Measurements from ENCODE around the gene CCM2L.

The CCM2L gene

DNA sequence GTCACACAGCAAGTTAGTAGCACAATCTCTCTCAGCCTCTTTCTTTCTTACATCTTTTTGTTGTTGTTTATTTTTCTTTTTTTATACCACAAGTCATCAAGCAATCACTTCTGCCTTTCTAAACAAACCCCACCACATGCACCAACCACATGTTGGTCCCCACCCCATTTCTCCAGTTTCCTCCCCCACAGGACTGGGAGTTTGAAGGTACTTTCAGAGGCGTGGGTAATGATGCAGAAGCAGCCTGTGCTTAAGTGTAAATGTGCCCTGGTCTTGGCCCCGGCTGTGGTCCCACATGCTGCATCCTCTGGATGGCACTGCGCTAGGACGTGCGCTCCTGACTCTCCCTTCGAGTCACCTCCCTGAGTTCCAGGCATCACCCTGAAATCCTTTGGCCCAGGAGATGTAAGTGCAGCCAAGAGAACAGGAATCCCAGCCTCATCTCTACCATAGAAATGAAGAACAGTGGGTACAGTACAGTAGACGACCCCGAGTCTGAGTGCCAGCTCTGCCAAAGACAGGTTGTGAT lies 47.5 kb downstream of the CCM2L start:
- no peak for DNase-seq (ENCODE audit: low read depth)

DNA sequence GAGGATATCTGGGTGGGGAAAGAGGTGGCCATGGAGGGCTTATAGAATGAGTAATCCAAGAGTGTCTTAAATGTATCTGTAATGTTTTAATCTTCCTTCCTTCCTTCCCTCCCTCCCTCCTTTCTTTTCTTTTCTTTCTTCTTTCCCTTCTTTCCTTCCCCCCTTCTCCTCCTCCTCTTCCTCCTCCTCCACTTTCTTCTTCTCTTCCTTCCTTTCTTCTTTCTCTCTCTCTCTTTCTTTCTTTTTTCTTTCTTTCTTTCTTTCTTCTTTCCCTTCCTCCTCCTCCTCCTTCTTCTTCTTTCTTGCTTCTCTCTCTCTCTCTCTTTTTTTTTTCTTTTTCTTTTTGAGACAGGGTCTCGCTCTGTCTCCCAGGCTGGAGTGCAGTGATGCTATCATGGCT lies 49.0 kb downstream of the CCM2L start:
- no peak for DNase-seq (ENCODE audit: low read depth)

DNA sequence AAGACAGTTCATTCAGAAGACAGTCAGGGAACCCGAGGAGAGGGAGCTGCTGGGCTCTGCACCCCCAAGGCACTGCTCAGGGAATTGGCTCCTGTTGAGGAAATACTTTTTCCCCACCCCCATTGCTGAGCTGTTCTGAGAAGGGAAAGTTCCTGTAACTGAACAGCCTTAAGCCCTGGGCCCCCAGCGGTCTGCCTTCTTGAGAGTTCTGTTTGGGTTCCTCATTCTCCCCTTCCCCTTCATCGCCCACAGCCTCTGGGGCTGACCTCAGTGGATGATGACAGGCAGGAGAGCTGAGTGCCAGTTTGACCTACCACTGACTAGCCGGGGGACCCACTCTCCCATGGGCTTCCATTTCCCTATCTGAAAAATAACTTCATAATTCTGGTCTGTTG lies 52.5 kb downstream of the CCM2L start:
- no peak for DNase-seq (ENCODE audit: low read depth)

DNA sequence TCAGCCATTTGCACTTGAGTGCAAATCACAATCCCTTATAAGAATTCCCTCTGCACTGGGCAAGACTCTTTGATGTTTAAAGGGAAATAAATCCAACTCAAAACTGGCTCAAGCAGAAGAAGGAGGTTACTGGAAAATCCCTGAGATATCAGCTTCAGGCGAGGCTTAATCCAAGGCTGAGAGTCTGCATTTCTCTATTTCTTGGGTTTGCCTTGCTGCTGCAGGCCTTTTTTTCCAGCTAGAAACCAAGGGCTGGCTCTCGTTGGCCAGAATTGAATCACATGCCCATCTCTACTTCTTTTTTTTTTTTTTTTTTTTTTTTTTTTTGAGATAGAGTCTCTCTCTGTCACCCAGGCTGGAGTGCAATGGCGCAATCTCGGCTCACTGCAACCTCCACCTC lies 53.5 kb downstream of the CCM2L start:
- DNase-seq (ENCODE audit: low read depth): peak; percentile 7

DNA sequence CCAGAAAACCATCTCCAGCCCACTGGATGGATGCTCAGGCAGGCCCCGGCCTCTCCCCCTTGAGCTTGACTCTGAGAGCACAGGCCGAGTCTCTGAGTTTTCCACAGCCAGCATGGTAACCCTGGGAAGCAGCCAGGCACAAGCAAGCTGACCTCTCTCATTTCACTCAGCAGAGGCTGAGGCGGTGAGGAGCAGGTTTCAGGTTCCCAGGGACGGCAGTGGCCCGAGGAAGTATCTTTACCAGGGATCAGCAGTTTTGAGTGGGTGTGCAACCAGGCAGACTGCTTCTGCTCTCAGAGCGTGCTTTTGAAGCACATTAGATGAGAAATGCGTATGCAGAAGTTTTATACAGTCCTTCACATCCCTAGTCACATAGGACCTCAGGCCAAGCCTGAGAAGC lies 54.4 kb downstream of the CCM2L start:
- DNase-seq (ENCODE audit: low read depth): no peak

DNA sequence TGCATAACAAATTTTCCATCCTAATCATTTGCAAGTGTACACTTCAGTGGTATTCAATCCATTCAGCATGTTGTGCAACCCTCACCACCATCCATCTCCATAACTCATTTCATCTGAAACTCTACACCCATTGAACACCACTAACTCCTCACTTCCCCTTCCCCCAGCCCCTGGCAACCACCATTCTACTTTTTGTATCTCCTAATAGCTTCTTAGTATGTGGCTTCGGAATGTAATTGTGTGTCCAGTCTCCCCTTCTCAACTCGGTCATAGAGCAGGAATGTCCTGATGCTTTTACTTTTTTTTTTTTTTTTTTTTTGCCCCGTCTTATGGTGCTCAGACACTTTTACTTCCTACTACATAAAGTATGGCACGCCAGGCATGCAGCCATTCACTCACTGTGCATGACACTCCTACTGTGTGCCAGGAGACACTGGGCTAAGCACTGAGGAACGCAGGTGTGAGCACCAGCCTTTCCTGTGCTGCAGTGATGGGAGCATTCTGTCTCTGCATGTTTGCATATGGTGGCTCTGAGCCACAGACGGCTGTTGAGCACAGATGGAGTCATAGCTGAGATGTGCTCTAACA lies 57.1 kb downstream of the CCM2L start:
- peak; percentile 58 for DNase-seq (ENCODE audit: low read depth)

DNA sequence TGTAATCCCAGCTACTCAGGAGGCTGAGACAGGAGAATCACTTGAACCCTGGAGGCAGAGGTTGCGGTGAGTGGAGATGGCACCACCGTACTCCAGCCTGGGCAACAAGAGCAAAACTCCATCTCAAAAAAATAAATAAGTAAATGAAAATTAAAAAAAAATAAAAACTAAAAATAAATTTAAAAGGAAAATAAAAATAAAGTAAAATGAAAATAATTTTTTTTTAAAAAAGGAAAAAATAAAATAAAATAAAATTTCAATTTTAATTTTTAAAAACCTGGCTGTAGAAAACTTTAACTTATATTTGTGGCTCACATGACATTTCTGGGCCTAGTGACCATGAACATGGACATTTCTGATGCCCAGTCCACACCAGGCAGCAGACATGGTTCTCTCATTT lies 57.9 kb downstream of the CCM2L start:
- DNase-seq (ENCODE audit: low read depth): no peak

DNA sequence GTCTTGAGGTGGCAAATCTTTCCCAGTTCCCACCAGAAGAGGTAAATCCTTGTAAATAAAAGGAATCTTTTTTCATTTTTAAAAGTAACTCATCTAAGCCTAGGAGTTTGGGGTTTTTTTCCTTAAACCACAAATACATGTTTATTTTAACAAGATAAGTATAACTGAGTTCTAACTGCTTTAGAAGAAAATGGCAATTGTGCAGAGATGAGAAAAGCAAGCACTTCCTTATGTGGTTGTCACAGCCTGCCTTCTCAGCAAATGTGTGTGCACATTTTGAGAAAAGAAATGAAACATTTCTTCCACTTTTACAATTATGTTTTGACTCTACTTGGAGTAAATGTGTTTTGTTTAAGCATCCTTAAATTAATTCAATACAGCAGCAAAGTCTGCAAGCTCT lies 59.5 kb downstream of the CCM2L start:
- DNase-seq (ENCODE audit: low read depth): no peak

DNA sequence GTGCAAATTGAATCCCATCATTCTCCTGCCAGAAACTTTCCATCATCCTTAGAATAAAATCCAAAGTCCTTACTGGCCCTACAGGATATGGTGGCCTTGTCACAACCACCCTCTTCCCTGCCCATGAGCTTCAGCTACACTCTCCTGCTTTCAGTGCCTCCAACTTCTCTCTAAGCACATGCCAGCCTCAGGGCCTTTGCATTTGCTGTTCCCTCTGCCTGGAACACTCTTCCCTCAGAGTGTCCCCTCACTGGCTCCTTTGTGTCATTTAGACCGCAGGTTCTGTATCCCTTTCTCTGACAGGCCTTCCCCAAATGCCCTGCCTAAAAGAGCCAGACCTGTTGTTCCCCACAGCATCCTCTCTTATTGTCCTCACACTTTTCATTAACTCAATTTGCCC lies 60.0 kb downstream of the CCM2L start:
- no peak for DNase-seq (ENCODE audit: low read depth)

DNA sequence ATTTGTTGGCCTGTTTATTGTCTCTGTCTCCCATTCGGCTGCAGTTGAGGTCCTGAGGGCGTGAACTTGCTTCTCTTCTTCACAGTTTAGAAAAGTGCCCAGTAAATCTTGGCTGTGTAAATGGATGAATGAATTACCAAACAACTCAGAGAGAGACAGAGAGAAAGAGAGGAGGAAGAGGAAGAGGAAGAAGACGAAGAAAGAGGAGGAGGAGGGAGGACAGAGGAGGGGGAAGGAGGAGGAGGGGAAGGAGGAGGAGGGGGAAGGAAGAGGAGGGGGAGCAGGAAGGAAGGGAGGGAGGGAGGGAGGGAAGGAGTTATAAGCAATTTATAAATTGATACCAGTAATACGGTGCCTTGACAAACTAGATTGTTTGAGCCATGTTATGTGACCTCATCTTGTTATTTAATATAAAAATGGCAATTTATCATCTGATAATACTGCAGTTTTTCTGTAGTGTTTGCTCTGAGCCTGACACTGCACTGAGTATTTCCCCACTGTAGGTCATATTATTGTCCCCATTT lies 60.5 kb downstream of the CCM2L start:
- DNase-seq (ENCODE audit: low read depth): no peak

DNA sequence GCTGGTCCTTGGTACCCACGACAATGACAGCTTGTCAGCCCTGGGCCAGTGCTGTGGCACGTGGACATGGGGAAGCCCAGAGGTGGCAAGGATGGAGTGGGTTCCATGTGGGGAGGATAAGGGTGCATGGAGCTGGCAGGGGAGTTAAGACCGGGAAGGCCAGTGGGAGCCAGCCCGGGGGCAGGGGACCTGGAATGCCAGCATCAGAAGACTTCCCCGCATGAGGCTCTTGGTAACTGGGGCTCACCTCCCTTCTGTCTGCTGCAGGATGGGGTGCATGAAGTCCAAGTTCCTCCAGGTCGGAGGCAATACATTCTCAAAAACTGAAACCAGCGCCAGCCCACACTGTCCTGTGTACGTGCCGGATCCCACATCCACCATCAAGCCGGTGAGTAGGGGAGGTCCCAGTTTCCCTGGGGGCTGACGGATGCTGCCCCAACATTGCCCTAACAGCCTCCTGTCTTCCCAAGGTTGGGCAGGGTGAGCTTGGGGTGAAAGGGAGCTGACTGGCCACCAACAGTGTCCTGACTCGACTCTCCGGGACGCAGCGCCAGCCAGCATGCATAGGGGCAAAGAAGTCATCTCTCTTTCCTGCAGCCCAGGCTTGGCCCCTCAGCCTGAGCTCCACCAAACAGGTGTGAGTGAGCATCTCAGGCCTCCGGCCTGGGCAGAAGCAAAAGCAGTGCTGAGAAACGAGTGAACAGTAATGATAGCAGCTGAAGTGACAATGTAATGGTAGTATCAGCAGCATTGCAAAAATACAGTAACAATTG lies 61.3 kb downstream of the CCM2L start:
- no peak for DNase-seq (ENCODE audit: low read depth)

DNA sequence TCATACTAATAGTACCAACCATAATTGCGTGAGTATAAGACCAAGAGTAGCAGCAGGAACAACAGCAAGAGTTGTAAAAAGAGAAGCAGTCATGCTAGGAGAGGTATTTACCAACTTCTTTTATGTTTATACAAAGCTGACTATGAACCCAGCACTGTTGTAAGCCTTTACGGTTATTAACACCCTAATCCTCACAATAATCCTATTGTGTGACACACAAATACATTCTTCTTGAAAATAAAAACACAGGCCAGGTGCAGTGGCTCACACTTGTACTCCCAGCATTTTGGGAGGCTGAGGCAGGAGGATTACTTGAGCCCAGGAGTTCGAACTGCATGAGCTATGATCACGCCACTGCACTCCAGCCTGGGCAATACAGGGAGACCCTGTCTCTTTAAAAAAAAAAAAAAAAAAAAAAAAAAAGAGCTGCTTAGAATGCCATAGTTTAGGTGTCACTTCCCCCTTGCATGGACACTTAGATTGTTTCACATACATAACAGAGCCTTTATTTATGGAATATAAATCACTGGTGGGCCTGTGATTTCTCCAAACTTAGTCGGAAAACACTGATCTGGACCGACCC lies 62.0 kb downstream of the CCM2L start:
- DNase-seq (ENCODE audit: low read depth): no peak

DNA sequence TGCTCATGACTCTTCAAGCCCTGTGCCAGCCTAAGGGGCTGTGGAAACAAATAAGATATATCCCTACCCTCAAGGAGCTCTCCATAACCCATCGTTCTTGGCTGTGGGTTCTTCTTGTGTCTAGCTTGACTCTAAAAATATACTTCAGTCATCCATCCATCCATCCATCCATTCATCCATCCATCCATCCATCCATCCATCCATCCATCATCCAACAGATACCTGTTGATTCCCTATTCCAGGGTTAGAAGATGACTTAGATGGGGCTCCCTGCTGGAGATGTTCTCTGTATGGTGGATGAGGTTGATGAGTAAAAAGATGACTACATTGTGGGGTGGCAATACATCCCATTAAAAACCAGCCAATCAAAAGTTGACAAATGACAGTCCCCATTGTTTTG lies 65.3 kb downstream of the CCM2L start:
- no peak for DNase-seq (ENCODE audit: low read depth)

DNA sequence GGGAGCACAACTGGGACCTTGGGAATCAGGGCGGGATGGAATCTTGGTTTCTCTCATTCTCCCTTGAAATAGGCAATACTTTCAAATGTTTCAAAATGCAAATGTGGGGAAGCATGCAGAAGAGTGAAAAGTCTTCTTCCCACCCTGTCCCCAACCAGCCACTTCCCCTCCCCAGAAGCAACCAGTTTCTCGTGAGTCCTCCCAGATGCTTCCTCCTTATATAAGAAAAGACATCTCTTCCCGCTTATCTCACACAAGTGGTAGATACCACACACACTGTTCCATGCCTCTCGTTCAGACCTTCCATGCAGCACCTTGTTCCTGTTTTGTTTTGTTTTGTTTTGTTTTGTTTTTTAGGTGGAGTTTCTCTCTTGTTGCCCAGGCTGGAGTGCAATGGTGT lies 67.0 kb downstream of the CCM2L start:
- no peak for DNase-seq (ENCODE audit: low read depth)

DNA sequence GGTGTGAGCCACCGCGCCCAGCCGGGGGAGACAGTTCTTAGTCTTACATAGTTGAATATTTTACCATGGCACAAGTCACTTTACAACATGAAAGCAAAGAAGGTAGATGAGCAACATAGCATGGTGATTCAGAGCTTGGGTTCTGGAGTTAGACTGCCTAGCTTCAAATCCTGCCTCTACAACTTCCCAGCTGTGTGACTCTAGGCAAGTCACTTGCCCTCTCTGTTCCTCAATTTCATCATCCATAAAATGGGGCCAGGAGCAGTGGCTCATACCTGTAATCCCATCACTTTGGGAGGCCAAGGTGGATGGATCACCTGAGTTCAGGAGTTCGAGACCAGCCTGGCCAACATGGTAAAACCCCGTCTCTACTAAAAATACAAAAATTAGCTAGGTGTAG lies 68.1 kb downstream of the CCM2L start:
- DNase-seq (ENCODE audit: low read depth): no peak

DNA sequence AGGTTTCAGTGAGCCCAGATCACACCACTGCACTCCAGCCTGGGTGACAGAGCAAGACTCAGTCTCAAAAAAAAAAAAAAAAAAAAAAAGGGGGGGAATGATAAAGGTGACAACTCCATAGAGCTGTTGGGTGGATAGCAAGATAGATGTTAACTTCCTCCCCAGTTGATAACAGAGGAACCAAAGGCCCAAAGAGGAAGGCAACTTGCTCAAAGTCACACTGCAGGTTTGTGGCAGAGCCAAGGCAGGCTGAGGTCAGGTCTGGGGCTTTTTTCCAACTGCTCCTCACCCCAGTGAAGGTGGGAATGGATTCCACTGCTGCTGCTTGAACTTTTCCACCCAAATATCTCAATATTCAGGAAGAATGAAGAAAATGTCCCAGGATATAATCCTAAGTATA lies 68.6 kb downstream of the CCM2L start:
- no peak for DNase-seq (ENCODE audit: low read depth)

DNA sequence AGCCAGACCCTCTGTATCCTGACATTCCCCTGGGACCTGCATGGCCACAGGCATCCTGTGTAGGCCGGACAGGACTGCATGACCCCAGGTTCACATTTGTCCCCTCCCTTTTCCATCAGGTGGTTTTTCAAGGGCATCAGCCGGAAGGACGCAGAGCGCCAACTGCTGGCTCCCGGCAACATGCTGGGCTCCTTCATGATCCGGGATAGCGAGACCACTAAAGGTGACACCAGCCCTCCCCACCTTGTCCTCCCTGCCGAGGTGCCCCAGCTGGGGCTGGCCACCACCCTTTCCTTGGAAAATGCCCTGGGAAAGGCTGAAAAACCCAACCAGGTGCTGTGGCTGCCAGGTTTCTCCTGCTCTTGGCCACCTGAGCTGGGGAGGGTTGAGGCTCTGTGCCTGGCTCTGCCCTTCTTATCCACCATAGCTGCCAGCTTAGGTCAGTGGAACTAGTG lies 69.4 kb downstream of the CCM2L start:
- no peak for DNase-seq (ENCODE audit: low read depth)

DNA sequence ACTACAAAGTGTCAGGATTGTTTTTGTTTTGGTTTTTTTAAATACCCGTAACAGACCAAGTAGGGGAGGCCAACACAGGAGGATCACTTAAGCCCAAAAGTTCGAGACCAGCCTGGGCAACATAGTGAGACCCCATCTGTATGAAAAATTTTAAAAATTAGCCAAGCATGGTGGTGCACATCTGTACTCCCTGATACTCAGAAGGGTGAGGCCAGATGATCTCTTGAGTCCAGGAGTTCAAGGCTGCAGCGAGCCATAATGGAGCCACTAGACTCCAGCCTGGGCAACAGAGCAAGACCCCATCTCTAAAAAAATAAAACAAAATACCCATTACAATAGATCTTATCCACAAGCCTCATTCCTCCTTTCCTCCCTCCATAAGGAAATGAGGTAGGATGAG lies 70.5 kb downstream of the CCM2L start:
- no peak for DNase-seq (ENCODE audit: low read depth)
